A549 (cell line): ENCODE data around the gene XRCC2. TPM values are rescaled to one million over a fixed set of nuclear protein-coding genes. Genes with fewer than 3 reads are reported as not detected.
"Not testable (repeated sequence)": the region's sequence is repeated elsewhere in the genome, so short reads cannot be mapped to it uniquely, and the experiment has no call there.

ENCODE experiments used
- ATAC-seq, 2 experiments: fragments of 200-7000 bp in 1 of 2; fragments of >200 bp in 1 of 2; cut with Nextera tagmentation in 1 of 2; cut with Tn5 transposase in 1 of 2; 3 replicates each; pipeline versions ENCODE4 v1.8.0 to v1.9.1; 2018 to 2020; ENCODE audit warnings: mild to moderate bottlenecking in 1 of 2, moderate library complexity in 1 of 2
- CTCF ChIA-PET: fragments of 300-600 bp; sonication (Branson Sonifier 250); formaldehyde crosslinking; extraction: SDS; loops from one replicate; lab custom pipeline; 2021; ENCODE audit warnings: antibody characterized with exemption, inconsistent platforms; lab: Yijun Ruan, JAX
- POLR2A ChIA-PET: fragments of 350-600 bp; formaldehyde crosslinking; extraction: SDS; loops from one replicate; lab custom pipeline; 2021; ENCODE audit warnings: antibody characterized with exemption, inconsistent platforms; lab: Yijun Ruan, JAX
- DNase-seq, 2 experiments: peaks; one replicate each; pipeline versions ENCODE4 v3.0.0 to v3.0.0-alpha.2; 2011 to 2016; ENCODE audit warnings: low read depth in 1 of 2, low spot score in 1 of 2
- FAIRE-seq: peaks from 2 replicates; lab custom pipeline; 2011; peaks lifted over from hg19 to GRCh38; lab: Jason Lieb, UNC
- H3K27ac ChIP-seq, 2 experiments: fragments of >200 bp; sonication (Bioruptor Twin); formaldehyde crosslinking; 3 replicates each; pipeline ENCODE4 v1.5.1; 2016 to 2017
- H3K4me1 ChIP-seq: fragments of >200 bp; sonication (Bioruptor Twin); formaldehyde crosslinking; 3 replicates; pipeline ENCODE4 v1.6.1; 2016
- H3K4me2 ChIP-seq: fragments of >200 bp; sonication (Bioruptor Twin); formaldehyde crosslinking; 3 replicates; pipeline ENCODE4 v1.6.1; 2016
- H3K4me3 ChIP-seq: fragments of >200 bp; sonication (Bioruptor Twin); formaldehyde crosslinking; 3 replicates; pipeline ENCODE4 v1.5.1; 2016
- H3K9me3 ChIP-seq: fragments of >200 bp; sonication (Bioruptor Twin); formaldehyde crosslinking; 3 replicates; pipeline ENCODE4 v1.6.1; 2016
- CBX2 ChIP-seq: fragments of 200-600 bp; sonication (generic); IDR thresholded peaks from 2 replicates; pipeline ENCODE4 v1.6.1; 2016; ENCODE audit warnings: low read depth, mild to moderate bottlenecking, borderline replicate concordance
- CTCF ChIP-seq: fragments of >200 bp; sonication (Bioruptor Twin); formaldehyde crosslinking; IDR thresholded peaks from 3 replicates; pipeline ENCODE4 v1.5.1; 2016
- E2F6 ChIP-seq: IDR thresholded peaks from 2 replicates; pipeline ENCODE4 v1.6.1; 2012; ENCODE audit warnings: low read depth, borderline replicate concordance
- ELK1 ChIP-seq: fragments of 150-350 bp; IDR thresholded peaks from 2 replicates; pipeline ENCODE4 v1.6.1; 2014; ENCODE audit warnings: low read depth, mild to moderate bottlenecking, low read length
- EP300 ChIP-seq, 2 experiments: fragments of >200 bp; sonication (Bioruptor Twin); formaldehyde crosslinking; IDR thresholded peaks; 2 replicates in 1 of 2; 3 replicates in 1 of 2; pipeline ENCODE4 v1.6.1; 2016 to 2017
- FOSL2 ChIP-seq, 2 experiments: fragments of 450-650 bp in 1 of 2; fragments of >200 bp in 1 of 2; sonication (Bioruptor Twin) in 1 of 2; formaldehyde crosslinking; IDR thresholded peaks; 2 replicates each; pipeline versions ENCODE4 v1.5.0 to v1.6.1; 2016 to 2020; ENCODE audit warnings: mild to moderate bottlenecking in 1 of 2, moderate library complexity in 1 of 2
- HDAC2 ChIP-seq: fragments of 200-600 bp; sonication (generic); IDR thresholded peaks from 2 replicates; pipeline ENCODE4 v1.6.1; 2016
- HMGXB4 ChIP-seq: fragments of 250-450 bp; sonication (Bioruptor Pico); IDR thresholded peaks from 2 replicates; pipeline ENCODE4 v1.5.0; 2021; ENCODE audit warnings: mild to moderate bottlenecking, moderate library complexity, borderline replicate concordance
- HOXB13 ChIP-seq: fragments of 250-450 bp; sonication (Bioruptor Pico); IDR thresholded peaks from 2 replicates; pipeline ENCODE4 v1.5.0; 2020; ENCODE audit warnings: low read depth, mild to moderate bottlenecking, moderate library complexity
- JUNB ChIP-seq: fragments of >200 bp; sonication (Bioruptor Twin); formaldehyde crosslinking; IDR thresholded peaks from 2 replicates; pipeline ENCODE4 v1.6.1; 2016
- MAFK ChIP-seq: fragments of 450-650 bp; IDR thresholded peaks from 2 replicates; pipeline ENCODE4 v1.6.1; 2014; ENCODE audit not compliant: partially characterized antibody
- NFE2L2 ChIP-seq: fragments of 150-350 bp; conservative IDR thresholded peaks from 2 replicates; pipeline ENCODE4 v1.6.1; 2014; ENCODE audit warnings: low read length
- RARB ChIP-seq: fragments of 250-450 bp; sonication (Bioruptor Pico); IDR thresholded peaks from 2 replicates; pipeline ENCODE4 v1.8.0; 2021; ENCODE audit warnings: mild to moderate bottlenecking, moderate library complexity
- REST ChIP-seq: fragments of 200-600 bp; sonication (generic); IDR thresholded peaks from 2 replicates; pipeline ENCODE4 v1.6.1; 2016; ENCODE audit warnings: antibody characterized with exemption, mild to moderate bottlenecking, moderate library complexity
- ZFP36 ChIP-seq: fragments of 450-650 bp; IDR thresholded peaks from 2 replicates; pipeline ENCODE4 v1.6.1; 2014; ENCODE audit warnings: borderline replicate concordance; ENCODE audit not compliant: partially characterized antibody
- ZSCAN20 ChIP-seq: fragments of 250-450 bp; sonication (Bioruptor Pico); IDR thresholded peaks from 2 replicates; pipeline ENCODE4 v1.8.0; 2022; ENCODE audit warnings: mild to moderate bottlenecking, moderate library complexity
- WGBS: methylation state at CpG from one replicate; pipeline ENCODE4 v1.1.6; 2017; ENCODE audit errors: missing lambda C conversion rate; 5-methylcytosine and 5-hydroxymethylcytosine counted together
- polyA plus RNA-seq, 4 experiments: library from polyadenylated mRNA; depleted of rRNA in 3 of 4; stranded (reverse); fragments of >200 nt; fragmentation: RNase III in 1 of 4; extraction: RNeasy Plus Mini Kit Qiagen cat#74134 plus additional on column Dnase treatment in 1 of 4; gene quantifications; 2 replicates in 3 of 4; 3 replicates in 1 of 4; pipeline ENCODE4 v1.2.3, GENCODE V29; 2011 to 2017
- TF ChIP-seq, protein P1 (sequence below): IDR thresholded peaks from 2 replicates; pipeline ENCODE4 v1.6.1; 2012

The XRCC2 gene
- polyA plus RNA-seq, 2 of the 4 experiments (the other 2 are of a cell fraction) = 12.3 to 13.1 TPM

DNA sequence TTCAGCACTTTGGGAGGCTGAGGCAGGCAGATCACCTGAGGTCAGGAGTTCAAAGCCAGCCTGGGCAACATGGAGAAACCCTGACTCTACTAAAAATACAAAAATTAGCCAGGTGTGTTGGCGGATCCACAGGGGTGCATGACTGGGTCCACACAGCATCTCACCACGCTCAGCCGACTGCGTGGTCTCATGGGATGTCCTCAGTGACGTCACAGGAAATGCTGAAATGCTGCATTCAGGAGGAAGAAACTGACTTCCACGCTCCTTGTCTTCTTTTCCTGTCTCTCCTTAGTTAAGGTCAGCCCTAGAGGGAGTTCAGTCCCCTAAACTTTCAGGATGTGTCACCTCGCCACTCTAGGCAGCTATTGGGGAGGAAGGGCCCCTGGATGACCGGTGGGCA lies 42.9 kb downstream of the XRCC2 start (continued):
- TF ChIP-seq REST (no peak), JUNB (no peak)

DNA sequence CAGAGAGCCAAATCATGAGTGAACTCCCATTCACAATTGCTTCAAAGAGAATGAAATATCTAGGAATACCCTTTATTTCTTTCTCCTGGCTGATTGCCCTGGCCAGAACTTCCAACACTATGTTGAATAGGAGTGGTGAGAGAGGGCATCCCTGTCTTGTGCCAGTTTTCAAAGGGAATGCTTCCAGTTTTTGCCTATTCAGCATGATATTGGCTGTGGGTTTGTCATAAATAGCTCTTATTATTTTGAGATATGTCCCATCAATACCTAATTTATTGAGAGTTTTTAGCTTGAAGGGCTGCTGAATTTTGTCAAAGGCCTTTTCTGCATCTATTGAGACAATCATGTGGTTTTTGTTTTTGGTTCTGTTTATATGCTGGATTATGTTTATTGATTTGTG lies 47.2 kb downstream of the XRCC2 start:
- POLR2A ChIA-PET, FAIRE-seq, CTCF ChIA-PET, H3K9me3 ChIP-seq, DNase-seq, H3K4me2 ChIP-seq, ATAC-seq, H3K27ac ChIP-seq, H3K4me1 ChIP-seq, H3K4me3 ChIP-seq: not testable (repeated sequence)
- TF ChIP-seq MAFK = peak; percentile 63

DNA sequence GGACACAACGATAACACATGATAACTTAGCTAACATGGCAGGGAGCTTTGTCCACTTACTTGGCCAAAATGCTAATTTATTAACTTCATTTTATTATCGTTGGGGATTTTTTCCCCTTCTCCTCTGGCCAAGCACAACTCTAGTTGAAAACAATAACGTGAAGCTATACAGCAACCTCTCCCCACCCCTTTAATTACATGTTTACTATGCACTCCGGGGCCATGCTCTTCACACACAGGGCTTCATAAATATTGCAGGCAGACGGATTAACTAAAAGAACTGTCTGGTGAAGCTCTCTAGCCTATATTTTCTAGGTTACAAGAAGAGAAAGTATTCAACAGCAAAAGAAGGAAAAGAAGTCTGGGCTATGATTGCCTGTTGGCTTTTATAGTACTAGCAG lies 51.7 kb downstream of the XRCC2 start:
- no peaks in the 10 kb centered on the region for H3K4me1 ChIP-seq
- DNase-seq (no peak), FAIRE-seq (no peak), ATAC-seq (no peak)
- TF ChIP-seq FOSL2 (IDR thresholded peaks at IDR 0.05) (no peak), FOSL2 (CRISPR knock-in tag; IDR thresholded peaks at IDR 0.05) (no peak), HOXB13 (CRISPR knock-in tag) (no peak), EP300 (IDR thresholded peaks at IDR 0.05) (no peak), ZFP36 (no peak), CBX2 (no peak), HDAC2 (no peak), ZSCAN20 (CRISPR knock-in tag) (no peak), NFE2L2 (no peak), ELK1 (no peak), RARB (CRISPR knock-in tag) (no peak), CTCF (no peak)
- TF ChIP-seq, protein P1, sequence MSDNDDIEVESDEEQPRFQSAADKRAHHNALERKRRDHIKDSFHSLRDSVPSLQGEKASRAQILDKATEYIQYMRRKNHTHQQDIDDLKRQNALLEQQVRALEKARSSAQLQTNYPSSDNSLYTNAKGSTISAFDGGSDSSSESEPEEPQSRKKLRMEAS = no peak
- no peak overlapping the region for H3K27ac ChIP-seq
- H3K4me3 ChIP-seq = no peak overlapping the region
- CTCF ChIA-PET = no interaction called here
- POLR2A ChIA-PET = interaction anchor here (0.7 kb wide), 1 partner anchor 160 kb away, joined by 4 read pairs; no protein-coding TSS in a partner anchor
- H3K9me3 ChIP-seq = no peaks in the 10 kb centered on the region
- WGBS = 32% methylated on average over 5 of the region's 5 CpGs
- no peak overlapping the region for H3K4me2 ChIP-seq

- DNase-seq (no peak), ATAC-seq (no peak), FAIRE-seq (no peak)
- POLR2A ChIA-PET = no interaction called here
- CTCF ChIA-PET = no interaction called here
- Histone ChIP-seq H3K4me3 (no peak overlapping the region), H3K27ac (no peak overlapping the region), H3K4me2 (no peak overlapping the region), H3K9me3 (no peaks in the 10 kb centered on the region), H3K4me1 (no peaks in the 10 kb centered on the region)
- WGBS = 73% methylated on average over 1 of the region's 1 CpG
- TF ChIP-seq HMGXB4 (CRISPR knock-in tag) (no peak), E2F6 (no peak), REST (no peak)
Observed at GRCh38 chr7:152621426-152621825, 54.5 kb downstream of the XRCC2 start.
